Nephron progenitor cell (in vitro differentiated cells): Measurements from ENCODE around the gene ALDH3B1.

Source experiments
- DNase-seq: peaks from one replicate; pipeline ENCODE4 v3.0.0; 2021
- H3K27ac Mint-ChIP-seq: 2 replicates; pipeline ENCODE4 v1.8.0; 2021; ENCODE audit warnings: mild to moderate bottlenecking, moderate library complexity, mixed read lengths
- H3K27me3 Mint-ChIP-seq: 2 replicates; pipeline ENCODE4 v1.8.0; 2021; ENCODE audit warnings: mild to moderate bottlenecking, low read depth, mixed read lengths; ENCODE audit not compliant: poor library complexity
- H3K36me3 Mint-ChIP-seq: 2 replicates; pipeline ENCODE4 v1.8.0; 2021; ENCODE audit warnings: low read depth, mixed read lengths
- H3K4me1 Mint-ChIP-seq: 2 replicates; pipeline ENCODE4 v1.8.0; 2021; ENCODE audit warnings: mixed read lengths
- H3K4me3 Mint-ChIP-seq: 2 replicates; pipeline ENCODE4 v1.8.0; 2021; ENCODE audit warnings: mild to moderate bottlenecking, moderate library complexity, mixed read lengths
- H3K9me3 Mint-ChIP-seq: 2 replicates; pipeline ENCODE4 v1.8.0; 2021; ENCODE audit warnings: mild to moderate bottlenecking, moderate library complexity, mixed read lengths
- CTCF ChIP-seq: fragments of 200-600 bp; sonication (generic); IDR thresholded peaks from 2 replicates; pipeline ENCODE4 v1.5.0; 2021; ENCODE audit warnings: antibody characterized with exemption

The ALDH3B1 gene

GRCh38 chr11:68036717-68037239 lies 26.7 kb downstream of the ALDH3B1 start:
- DNase-seq, result no peak
- H3K27ac Mint-ChIP-seq, result peak overlapping the region; percentile 84
- TF ChIP-seq CTCF, result no peak
- no peaks in the 10 kb centered on the region for H3K27me3 Mint-ChIP-seq
- no peak overlapping the region for H3K4me3 Mint-ChIP-seq
- H3K9me3 Mint-ChIP-seq, result no peaks in the 10 kb centered on the region
- H3K4me1 Mint-ChIP-seq, result peaks cover 17% of the 10 kb centered on the region
- H3K36me3 Mint-ChIP-seq, result peaks cover 6% of the 10 kb centered on the region

- H3K9me3 Mint-ChIP-seq, result no peaks in the 10 kb centered on the region
- no peak for TF ChIP-seq CTCF
- H3K27me3 Mint-ChIP-seq, result no peaks in the 10 kb centered on the region
- peaks cover 6% of the 10 kb centered on the region for H3K36me3 Mint-ChIP-seq
- DNase-seq, result no peak
- peaks cover 17% of the 10 kb centered on the region for H3K4me1 Mint-ChIP-seq
- no peak overlapping the region for H3K27ac Mint-ChIP-seq
- H3K4me3 Mint-ChIP-seq, result no peak overlapping the region
These were observed 27.5 kb downstream of the ALDH3B1 start for GRCh38 chr11:68037411-68038225.

GRCh38 chr11:68038226-68038717 lies 28.1 kb downstream of the ALDH3B1 start:
- no peak for TF ChIP-seq CTCF
- Mint-ChIP-seq H3K27ac (no peak overlapping the region), H3K4me1 (peaks cover 17% of the 10 kb centered on the region), H3K4me3 (no peak overlapping the region), H3K9me3 (no peaks in the 10 kb centered on the region), H3K36me3 (peaks cover 6% of the 10 kb centered on the region), H3K27me3 (no peaks in the 10 kb centered on the region)
- no peak for DNase-seq

GRCh38 chr11:68038718-68039525 lies 28.8 kb downstream of the ALDH3B1 start, which contains the start of gene TCIRG1:
Gene TCIRG1, plus strand, starts transcription at chr11:68039025. Its CDS starts 2,247 bp downstream, at chr11:68041272.
- Mint-ChIP-seq H3K27ac (peak within 1 kb of the TSS; percentile 90), H3K27me3 (no peaks in the 10 kb centered on the region), H3K9me3 (no peaks in the 10 kb centered on the region), H3K4me3 (peak within 1 kb of the TSS; percentile 36), H3K4me1 (peaks cover 17% of the 10 kb centered on the region), H3K36me3 (peaks cover 1% of the 10 kb centered on the region)
- TF ChIP-seq CTCF, result no peak
- peak; percentile 61 for DNase-seq

GRCh38 chr11:68039526-68040086 lies 29.5 kb downstream of the ALDH3B1 start:
- peak overlapping the region; percentile 36 for H3K4me3 Mint-ChIP-seq
- H3K27ac Mint-ChIP-seq, result peak overlapping the region; percentile 90
- TF ChIP-seq CTCF, result no peak
- no peak for DNase-seq
- H3K4me1 Mint-ChIP-seq, result peaks cover 21% of the 10 kb centered on the region
- H3K9me3 Mint-ChIP-seq, result no peaks in the 10 kb centered on the region
- H3K27me3 Mint-ChIP-seq, result no peaks in the 10 kb centered on the region
- H3K36me3 Mint-ChIP-seq, result no peaks in the 10 kb centered on the region
